Thoracic aorta (tissue), 2 donors: ENCODE results near the gene ZRANB1. TPM values are rescaled to one million over a fixed set of nuclear protein-coding genes. Genes with fewer than 3 reads are reported as not detected.

Experiments used
- ATAC-seq: fragments of 150-250 bp; one replicate; pipeline ENCODE4 v1.8.0; 2017; ENCODE audit warnings: low read depth; ENCODE audit not compliant: insufficient number of reproducible peaks, low FRiP score
- DNase-seq: peaks from one replicate; pipeline ENCODE4 v3.0.0-alpha.2; 2020; ENCODE audit warnings: low spot score
- H3K27ac ChIP-seq, 2 donors: fragments of 200-600 bp; sonication (generic); 1 replicate in 1 of 2; 2 replicates in 1 of 2; pipeline ENCODE4 v1.5.1; 2016; ENCODE audit warnings: mild to moderate bottlenecking in 2 of 2, moderate library complexity in 2 of 2
- H3K27me3 ChIP-seq: fragments of 200-600 bp; sonication (generic); replicated peaks from 2 replicates; pipeline ENCODE4 v1.6.0; 2016; ENCODE audit warnings: mild to moderate bottlenecking; ENCODE audit not compliant: insufficient read depth
- H3K36me3 ChIP-seq: fragments of 200-600 bp; sonication (generic); one replicate; pipeline ENCODE4 v1.5.1; 2016
- H3K4me1 ChIP-seq, 2 donors: fragments of 200-600 bp; sonication (generic); 1 replicate in 1 of 2; 2 replicates in 1 of 2; pipeline versions ENCODE4 v1.5.1 to v1.6.0; 2016; ENCODE audit warnings: low read depth in 2 of 2, mild to moderate bottlenecking in 1 of 2; ENCODE audit not compliant: control insufficient read depth in 1 of 2
- H3K4me3 ChIP-seq: fragments of 200-600 bp; sonication (generic); 2 replicates; pipeline ENCODE4 v1.5.1; 2016; ENCODE audit warnings: mild to moderate bottlenecking
- H3K9me3 ChIP-seq: fragments of 200-600 bp; sonication (generic); 2 replicates; pipeline ENCODE4 v1.5.1; 2016
- CTCF ChIP-seq: fragments of 200-600 bp; sonication (generic); IDR thresholded peaks from one replicate; pipeline ENCODE4 v1.5.1; 2019; ENCODE audit warnings: antibody characterized with exemption
- total RNA-seq, 2 donors: library from RNA; depleted of rRNA; stranded (reverse); fragments of >200 nt; gene quantifications; one replicate each; pipeline versions ENCODE4 v1.1.0 to v1.2.3, GENCODE V29; 2016

The ZRANB1 gene
- total RNA-seq, 2 donors from 2014 or later = 30.1 to 30.9 TPM

GRCh38 chr10:124967255-124967654 is 25.3 kb downstream of the ZRANB1 start:
- H3K36me3 ChIP-seq = peaks cover 6% of the 10 kb centered on the region
- no peak for ATAC-seq
- no peak overlapping the region for H3K4me3 ChIP-seq
- H3K27me3 ChIP-seq = no peaks in the 10 kb centered on the region
- peaks cover 29 to 60% of the 10 kb centered on the region in 2 donors for H3K4me1 ChIP-seq
- H3K9me3 ChIP-seq = no peaks in the 10 kb centered on the region
- no peak for DNase-seq
- no peak overlapping the region for H3K27ac ChIP-seq
- TF ChIP-seq CTCF = no peak

GRCh38 chr10:124971276-124971675 is 29.4 kb downstream of the ZRANB1 start:
- Histone ChIP-seq H3K27ac (peak overlapping the region; percentile 56 to 57), H3K9me3 (no peaks in the 10 kb centered on the region), H3K27me3 (no peaks in the 10 kb centered on the region), H3K4me1 (peaks cover 29 to 40% of the 10 kb centered on the region in 2 donors), H3K4me3 (no peak overlapping the region), H3K36me3 (peaks cover 10% of the 10 kb centered on the region)
- DNase-seq (no peak), ATAC-seq (no peak)
- no peak for TF ChIP-seq CTCF

- ATAC-seq (no peak), DNase-seq (no peak)
- no peaks in the 10 kb centered on the region for H3K9me3 ChIP-seq
- H3K36me3 ChIP-seq = peaks cover 5% of the 10 kb centered on the region
- no peak overlapping the region for H3K4me3 ChIP-seq
- peaks cover 29 to 40% of the 10 kb centered on the region in 2 donors for H3K4me1 ChIP-seq
- H3K27ac ChIP-seq = no peak overlapping the region
- no peaks in the 10 kb centered on the region for H3K27me3 ChIP-seq
- no peak for TF ChIP-seq CTCF
Measured at GRCh38 chr10:124972637-124973036, 30.7 kb downstream of the ZRANB1 start.

DNA sequence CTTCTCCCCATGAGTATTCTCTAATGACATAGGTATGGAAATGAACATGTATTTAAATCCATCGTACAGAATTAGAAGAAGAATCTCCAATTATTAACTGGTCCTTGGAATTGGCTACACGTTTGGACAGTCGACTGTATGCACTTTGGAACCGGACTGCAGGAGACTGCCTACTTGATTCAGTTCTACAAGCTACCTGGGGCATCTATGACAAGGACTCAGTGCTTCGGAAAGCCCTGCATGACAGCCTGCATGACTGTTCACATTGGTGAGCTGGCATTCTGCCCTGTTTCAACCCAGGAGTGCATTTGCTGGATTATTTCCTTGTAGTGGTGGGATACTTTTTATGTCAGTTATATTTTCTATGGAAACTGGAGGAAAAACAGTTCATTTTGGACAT is 32.2 kb downstream of the ZRANB1 start:
- peaks cover 26 to 40% of the 10 kb centered on the region in 2 donors for H3K4me1 ChIP-seq
- no peak overlapping the region for H3K4me3 ChIP-seq
- no peaks in the 10 kb centered on the region for H3K9me3 ChIP-seq
- peaks cover 5% of the 10 kb centered on the region for H3K36me3 ChIP-seq
- ATAC-seq = no peak
- H3K27me3 ChIP-seq = no peaks in the 10 kb centered on the region
- no peak for TF ChIP-seq CTCF
- no peak for DNase-seq
- peak overlapping the region in 1 of 2 donors; percentile 2 for H3K27ac ChIP-seq

DNA sequence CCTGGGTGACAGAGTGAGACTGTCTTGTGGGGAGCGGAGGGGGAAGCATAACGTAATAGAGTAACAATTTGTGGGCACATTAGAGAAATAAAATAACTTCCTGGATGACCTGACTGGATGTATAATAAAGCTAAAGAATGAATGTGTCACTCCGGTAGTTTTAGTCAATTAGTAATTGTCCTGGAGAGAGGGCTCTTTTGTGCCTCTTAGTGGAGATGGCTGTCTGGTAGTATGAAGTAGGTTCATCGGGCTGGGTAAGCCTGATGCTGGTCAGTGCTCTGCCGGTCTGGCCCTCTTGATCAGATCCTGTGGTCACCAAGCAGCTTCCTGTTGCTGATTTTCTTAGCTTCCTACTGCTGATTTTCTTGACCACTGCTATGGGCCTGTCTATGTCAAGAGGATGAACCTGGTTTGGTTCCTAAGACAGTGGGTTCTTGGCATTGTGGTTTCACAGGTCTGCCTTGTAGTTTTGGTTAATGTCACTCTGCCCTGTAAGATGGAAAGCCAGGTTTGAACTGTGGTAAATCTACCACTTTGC is 34.1 kb downstream of the ZRANB1 start:
- DNase-seq (no peak), ATAC-seq (no peak)
- Histone ChIP-seq H3K27me3 (no peaks in the 10 kb centered on the region), H3K36me3 (peaks cover 5% of the 10 kb centered on the region), H3K27ac (no peak overlapping the region), H3K9me3 (no peaks in the 10 kb centered on the region), H3K4me1 (peaks cover 9 to 20% of the 10 kb centered on the region in 2 donors), H3K4me3 (no peak overlapping the region)
- no peak for TF ChIP-seq CTCF
